OCI-LY3 (cell line): ENCODE data around the gene APOBEC3H.

Experiments used
- EZH2phosphoT487 ChIP-seq: fragments of 200-600 bp; shearing (Covaris generic); IDR thresholded peaks from 2 replicates; pipeline ENCODE4 v1.6.1; 2018; ENCODE audit warnings: antibody characterized with exemption, mixed run types, low read depth
- TF ChIP-seq, protein P1 (sequence below): fragments of 200-600, 300-600 bp; sonication (generic); IDR thresholded peaks from 2 replicates; pipeline ENCODE4 v1.5.1; 2014; ENCODE audit warnings: antibody characterized with exemption, low read length, low read depth

DNA sequence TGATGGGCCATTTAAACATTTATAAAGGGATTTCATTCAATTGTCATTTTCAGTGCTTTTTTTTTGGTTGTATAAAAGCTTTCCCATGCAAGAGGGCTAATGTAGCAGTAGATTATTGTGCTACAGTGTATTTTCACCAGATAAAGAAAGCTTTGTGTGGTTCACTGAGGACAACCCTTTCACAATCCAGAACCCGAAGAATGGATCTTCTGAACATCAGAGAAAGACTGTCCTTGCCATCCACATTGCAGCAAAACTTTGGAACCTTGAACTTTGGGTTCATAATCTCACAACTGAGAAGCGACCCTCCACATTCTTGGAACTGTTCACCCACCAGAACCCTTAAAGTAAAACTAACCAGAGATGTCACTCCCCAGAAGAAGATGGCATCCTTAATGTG, 9.3 kb downstream of the APOBEC3H start:
- TF ChIP-seq, protein P1, sequence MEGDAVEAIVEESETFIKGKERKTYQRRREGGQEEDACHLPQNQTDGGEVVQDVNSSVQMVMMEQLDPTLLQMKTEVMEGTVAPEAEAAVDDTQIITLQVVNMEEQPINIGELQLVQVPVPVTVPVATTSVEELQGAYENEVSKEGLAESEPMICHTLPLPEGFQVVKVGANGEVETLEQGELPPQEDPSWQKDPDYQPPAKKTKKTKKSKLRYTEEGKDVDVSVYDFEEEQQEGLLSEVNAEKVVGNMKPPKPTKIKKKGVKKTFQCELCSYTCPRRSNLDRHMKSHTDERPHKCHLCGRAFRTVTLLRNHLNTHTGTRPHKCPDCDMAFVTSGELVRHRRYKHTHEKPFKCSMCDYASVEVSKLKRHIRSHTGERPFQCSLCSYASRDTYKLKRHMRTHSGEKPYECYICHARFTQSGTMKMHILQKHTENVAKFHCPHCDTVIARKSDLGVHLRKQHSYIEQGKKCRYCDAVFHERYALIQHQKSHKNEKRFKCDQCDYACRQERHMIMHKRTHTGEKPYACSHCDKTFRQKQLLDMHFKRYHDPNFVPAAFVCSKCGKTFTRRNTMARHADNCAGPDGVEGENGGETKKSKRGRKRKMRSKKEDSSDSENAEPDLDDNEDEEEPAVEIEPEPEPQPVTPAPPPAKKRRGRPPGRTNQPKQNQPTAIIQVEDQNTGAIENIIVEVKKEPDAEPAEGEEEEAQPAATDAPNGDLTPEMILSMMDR = no peak
- TF ChIP-seq EZH2phosphoT487 = no peak
